ENCODE measurements around the gene ENOPH1. TPM values are rescaled to one million over a fixed set of nuclear protein-coding genes. Genes with fewer than 3 reads are reported as not detected.

Gene ENOPH1
- total RNA-seq (2021) (72.3 to 78.3 TPM (median 75.0 TPM) in 3 replicates), Bru-seq, nascent RNA (percentile 91 among the genes with signal in this experiment)
- long read RNA-seq, experiment 1, transcript ENOPH1-201 (6 exons, 2,025 nt): major isoform, 279 of 383 reads
- long read RNA-seq, experiment 1, transcript ENOPH1-202 (5 exons, 1,689 nt): minor isoform, 27 of 383 reads
- long read RNA-seq, experiment 1, transcript ENOPH1-203 (6 exons, 1,874 nt): minor isoform, 37 of 383 reads
- long read RNA-seq, experiment 1, partial matches to known transcripts: 12 of 383 reads
- long read RNA-seq, experiment 1, other reads (novel, unspliced or antisense): 28 of 383 reads
- long read RNA-seq, experiment 2, transcript ENOPH1-203 (6 exons, 1,874 nt): minor isoform, 7 of 128 reads
- long read RNA-seq, experiment 2, transcript ENOPH1-201 (6 exons, 2,025 nt): major isoform, 78 of 128 reads
- long read RNA-seq, experiment 2, partial matches to known transcripts: 34 of 128 reads
- long read RNA-seq, experiment 2, other reads (novel, unspliced or antisense): 6 of 128 reads
- long read RNA-seq, experiment 3, transcript ENOPH1-201 (6 exons, 2,025 nt): major isoform, 12 of 54 reads
- long read RNA-seq, experiment 3, partial matches to known transcripts: 39 of 54 reads
- long read RNA-seq, experiment 3, other reads (novel, unspliced or antisense): 1 of 54 reads

GRCh38 chr4:82430193-82430963 lies at the start of gene ENOPH1, which contains the start of gene HNRNPDL:
TSS of gene ENOPH1 (plus strand) at chr4:82430590. CDS start at chr4:82430830, 240 bp downstream.
TSS of gene HNRNPDL (minus strand) at chr4:82430462. CDS start at chr4:82429690, 772 bp downstream.
- H3K36me3 Mint-ChIP-seq: peaks cover 55% of the 10 kb centered on the region
- H3K9me3 Mint-ChIP-seq: no peaks in the 10 kb centered on the region
- peak within 1 kb of the TSS; percentile 100 for H3K27ac Mint-ChIP-seq
- H3K4me3 Mint-ChIP-seq: peak within 1 kb of the TSS; percentile 100
- DNase-seq (ENCODE audit: low spot score) (peak; percentile 95), ATAC-seq (peak; percentile 79)
- H3K27me3 Mint-ChIP-seq (ENCODE audit: low read depth): no peaks in the 10 kb centered on the region; the same call in 1 of the 2 replicates
- peaks cover 50% of the 10 kb centered on the region for H3K4me1 Mint-ChIP-seq
- CTCF ChIA-PET: interaction anchor here (0.8 kb wide), 1 partner anchor 32 kb away, joined by 4 read pairs; no protein-coding TSS in a partner anchor
- POLR2A ChIA-PET: interaction anchor here (1.0 to 2.6 kb wide), 5 partner anchors 8 to 58 kb away, joined by 3 to 68 read pairs (median 12); partner anchors contain the start of gene HNRNPD
- TF ChIP-seq ZNF281 (CRISPR knock-in tag; IDR thresholded peaks at IDR 0.05) (no peak), CREM (CRISPR knock-in tag; IDR thresholded peaks at IDR 0.05) (peak; percentile 19), HMGXB4 (CRISPR knock-in tag; IDR thresholded peaks at IDR 0.05) (no peak; the same call in 1 of the 2 replicates), E2F1 (CRISPR knock-in tag; IDR thresholded peaks at IDR 0.05) (no peak; the same call in 1 of the 2 replicates), ZNF671 (CRISPR knock-in tag; IDR thresholded peaks at IDR 0.05) (no peak), ELF4 (CRISPR knock-in tag; IDR thresholded peaks at IDR 0.05; ENCODE audit: low read depth) (no peak), ATF3 (CRISPR knock-in tag; conservative IDR thresholded peaks at IDR 0.05) (no peak), ESRRA (CRISPR knock-in tag; IDR thresholded peaks at IDR 0.05; ENCODE audit: borderline replicate concordance) (no peak), PRRX2 (CRISPR knock-in tag; IDR thresholded peaks at IDR 0.05) (no peak), FOXP4 (CRISPR knock-in tag; IDR thresholded peaks at IDR 0.05) (peak; percentile 21; the same call in 1 of the 2 replicates), ZNF317 (CRISPR knock-in tag; IDR thresholded peaks at IDR 0.05; ENCODE audit: borderline replicate concordance, low read depth) (no peak), ZNF416 (CRISPR knock-in tag; IDR thresholded peaks at IDR 0.05) (0 out of 2 replicates have a peak, but pooled peaks have one; percentile 11), NR3C1 (CRISPR knock-in tag; conservative IDR thresholded peaks at IDR 0.05; ENCODE audit: low read depth) (no peak), NFATC4 (CRISPR knock-in tag; IDR thresholded peaks at IDR 0.05) (peak; percentile 44; the same call in 1 of the 2 replicates), ZMAT4 (CRISPR knock-in tag; IDR thresholded peaks at IDR 0.05) (no peak), ATF1 (CRISPR knock-in tag; IDR thresholded peaks at IDR 0.05) (no peak), USF2 (CRISPR knock-in tag; IDR thresholded peaks at IDR 0.05) (peak; percentile 94), GTF2I (CRISPR knock-in tag; conservative IDR thresholded peaks at IDR 0.05) (no peak), ZBTB21 (CRISPR knock-in tag; IDR thresholded peaks at IDR 0.05; ENCODE audit: borderline replicate concordance) (no peak), CTCF (IDR thresholded peaks at IDR 0.05) (no peak), OVOL2 (CRISPR knock-in tag; IDR thresholded peaks at IDR 0.05; ENCODE audit: borderline replicate concordance) (no peak)

Measured in WTC11 (cell line).